ENCODE data around the gene NMRK1.

DNA sequence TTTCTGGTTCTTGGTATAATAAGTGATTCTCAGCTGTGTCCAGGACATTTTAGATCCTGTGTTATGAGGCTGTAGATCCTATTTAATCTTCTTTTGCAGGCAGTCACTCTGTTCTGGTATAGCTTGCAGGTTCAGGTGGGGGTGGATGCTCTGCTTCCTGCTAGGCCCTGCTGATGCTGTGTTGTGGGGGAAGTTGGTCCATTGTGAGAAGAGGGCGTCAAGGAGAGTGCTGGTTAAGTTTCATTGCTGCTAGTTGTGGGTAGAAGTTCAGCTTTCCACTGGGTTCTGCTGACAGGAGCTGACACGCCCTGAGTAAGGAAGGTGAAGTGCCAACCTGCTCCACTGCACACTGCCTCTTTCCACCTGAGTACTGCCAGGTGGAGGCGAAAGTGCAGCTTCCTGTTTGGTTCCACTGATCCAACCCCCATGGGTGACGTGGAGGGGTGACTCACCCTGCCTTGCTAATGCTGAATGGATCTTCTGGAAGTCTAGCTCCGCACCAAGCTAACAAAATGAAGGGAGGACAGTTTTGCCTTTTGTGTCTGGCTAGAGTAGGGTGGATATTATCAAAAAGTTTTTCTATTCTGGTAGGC is 16.3 kb downstream of the NMRK1 start:
- TF ChIP-seq, protein P1, sequence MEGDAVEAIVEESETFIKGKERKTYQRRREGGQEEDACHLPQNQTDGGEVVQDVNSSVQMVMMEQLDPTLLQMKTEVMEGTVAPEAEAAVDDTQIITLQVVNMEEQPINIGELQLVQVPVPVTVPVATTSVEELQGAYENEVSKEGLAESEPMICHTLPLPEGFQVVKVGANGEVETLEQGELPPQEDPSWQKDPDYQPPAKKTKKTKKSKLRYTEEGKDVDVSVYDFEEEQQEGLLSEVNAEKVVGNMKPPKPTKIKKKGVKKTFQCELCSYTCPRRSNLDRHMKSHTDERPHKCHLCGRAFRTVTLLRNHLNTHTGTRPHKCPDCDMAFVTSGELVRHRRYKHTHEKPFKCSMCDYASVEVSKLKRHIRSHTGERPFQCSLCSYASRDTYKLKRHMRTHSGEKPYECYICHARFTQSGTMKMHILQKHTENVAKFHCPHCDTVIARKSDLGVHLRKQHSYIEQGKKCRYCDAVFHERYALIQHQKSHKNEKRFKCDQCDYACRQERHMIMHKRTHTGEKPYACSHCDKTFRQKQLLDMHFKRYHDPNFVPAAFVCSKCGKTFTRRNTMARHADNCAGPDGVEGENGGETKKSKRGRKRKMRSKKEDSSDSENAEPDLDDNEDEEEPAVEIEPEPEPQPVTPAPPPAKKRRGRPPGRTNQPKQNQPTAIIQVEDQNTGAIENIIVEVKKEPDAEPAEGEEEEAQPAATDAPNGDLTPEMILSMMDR (IDR thresholded peaks at IDR 0.05): no peak
- TF ChIP-seq RCOR1 (IDR thresholded peaks at IDR 0.05; ENCODE audit: low read length) (no peak), TAF1 (IDR thresholded peaks at IDR 0.05; ENCODE audit: borderline replicate concordance, low read depth, low read length) (no peak), POLR2AphosphoS5 (IDR thresholded peaks at IDR 0.05; ENCODE audit: low read depth, low read length) (no peak), RXRA (IDR thresholded peaks at IDR 0.05; ENCODE audit: borderline replicate concordance, low read depth) (no peak), EZH2phosphoT487 (IDR thresholded peaks at IDR 0.05; ENCODE audit: borderline replicate concordance, low read depth) (no peak), EP300 (IDR thresholded peaks at IDR 0.05; ENCODE audit: borderline replicate concordance in 1 of 2, low read depth in 1 of 2, low read length in 1 of 2) (no peak), FOXJ3 (CRISPR knock-in tag; IDR thresholded peaks at IDR 0.05) (no peak)
